ENCODE measurements around the gene FGF8. TPM values are rescaled to one million over a fixed set of nuclear protein-coding genes. Genes with fewer than 3 reads are reported as not detected.

The FGF8 gene
- total and polyA plus RNA-seq, 2 of the 8 experiments (the other 6 are each of a cell fraction or from before 2014, with no cell fraction given) = 1.1 to 3.9 TPM

GRCh38 chr10:101797403-101798059 is 21.6 kb upstream of the FGF8 start:
- no peak overlapping the region for H3K27ac ChIP-seq (ENCODE audit: low read depth, low read length)
- TF ChIP-seq YY1 (IDR thresholded peaks at IDR 0.05; ENCODE audit: low read depth, low read length) (no peak), RBBP5 (IDR thresholded peaks at IDR 0.05; ENCODE audit: borderline replicate concordance, low read depth, low read length) (no peak), POLR2A (IDR thresholded peaks at IDR 0.05; ENCODE audit: control extremely low read depth in 1 of 2, low read depth in 2 of 2, low read length in 2 of 2) (no peak), TAF1 (IDR thresholded peaks at IDR 0.05; ENCODE audit: low read depth, low read length) (no peak), SP4 (IDR thresholded peaks at IDR 0.05; ENCODE audit: low read length) (no peak)
- TF ChIP-seq, protein P1, sequence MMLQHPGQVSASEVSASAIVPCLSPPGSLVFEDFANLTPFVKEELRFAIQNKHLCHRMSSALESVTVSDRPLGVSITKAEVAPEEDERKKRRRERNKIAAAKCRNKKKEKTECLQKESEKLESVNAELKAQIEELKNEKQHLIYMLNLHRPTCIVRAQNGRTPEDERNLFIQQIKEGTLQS (IDR thresholded peaks at IDR 0.05; ENCODE audit: insufficient read depth, low read depth, low read length) = no peak
- ChIA-PET POLR2A (ENCODE audit: partially characterized antibody) (interaction anchor here (3.0 kb wide), 1 partner anchor 21 kb away, joined by 14 read pairs; the partner anchor contains the start of gene OGA), CTCF (ENCODE audit: partially characterized antibody) (interaction anchor here (1.3 to 2.5 kb wide), 2 partner anchors 16 kb away, joined by 4 to 8 read pairs; no protein-coding TSS in a partner anchor)
- H3K9ac ChIP-seq (replicated peaks in 1 of 4; ENCODE audit: extremely low read depth in 1 of 4, low read depth in 3 of 4, low read length in 3 of 4) = no peak overlapping the region
- no peak overlapping the region for H2BK120ac ChIP-seq (replicated peaks; ENCODE audit: low read depth, low read length)
- no peak overlapping the region for H2BK5ac ChIP-seq (ENCODE audit: low read depth, low read length)
- 95% methylated on average over 4 of the region's 4 CpGs; no CpG with 5 or more reads in 1 of the 2 experiments for WGBS, 2 experiments (ENCODE audit: extremely low coverage in 1 of 2, insufficient coverage in 1 of 2, insufficient read length in 1 of 2, insufficient replicate concordance in 2 of 2, low coverage in 1 of 2, low lambda C conversion rate in 2 of 2, missing lambda C conversion rate in 1 of 2)
- H2AFZ ChIP-seq (ENCODE audit: low read length) = no peak overlapping the region
- no peak overlapping the region for H3K18ac ChIP-seq (ENCODE audit: extremely low read depth, low read length)
- H2AK5ac ChIP-seq (ENCODE audit: low read depth, low read length) = no peak overlapping the region
- H2BK12ac ChIP-seq (ENCODE audit: low read depth, low read length) = no peak overlapping the region
- no peak overlapping the region for H4K91ac ChIP-seq (replicated peaks; ENCODE audit: insufficient read length, low read length)
- H3K36me3 ChIP-seq (ENCODE audit: control insufficient read depth in 2 of 4, insufficient read depth in 4 of 4, low read length in 3 of 4) = peaks cover 41 to 90% (median 76%) of the 10 kb centered on the region in 4 experiments
- no peak overlapping the region for H3K14ac ChIP-seq (ENCODE audit: insufficient read length)
- no peaks in the 10 kb centered on the region for H3K9me3 ChIP-seq (ENCODE audit: insufficient read depth in 2 of 2, low read depth in 1 of 2, low read length in 1 of 2)
- H4K8ac ChIP-seq (ENCODE audit: extremely low read depth, insufficient read depth, low read length) = no peak overlapping the region
- no peak overlapping the region for H3K4me2 ChIP-seq (ENCODE audit: insufficient read depth in 1 of 2, low read depth in 2 of 2, low read length in 2 of 2)
- DNase-seq (ENCODE audit: low read depth in 1 of 2, low spot score in 2 of 2) (no peak), FAIRE-seq (no peak)
- no peak overlapping the region for H2BK20ac ChIP-seq (ENCODE audit: low read length)
- H3K56ac ChIP-seq (replicated peaks; ENCODE audit: insufficient read length, low read depth, low read length) = no peak overlapping the region
- H4K5ac ChIP-seq (ENCODE audit: insufficient read length, low read depth, low read length) = no peak overlapping the region
- no peaks in the 10 kb centered on the region for H3K4me1 ChIP-seq (replicated peaks in 1 of 4; ENCODE audit: control insufficient read depth in 3 of 4, insufficient read depth in 4 of 4, low read length in 3 of 4)
- H4K20me1 ChIP-seq (replicated peaks in 1 of 2; ENCODE audit: control insufficient read depth in 1 of 2, insufficient read depth in 2 of 2, low read length in 2 of 2) = peaks cover 8 to 17% of the 10 kb centered on the region in 2 experiments
- no peak overlapping the region for H2BK15ac ChIP-seq (ENCODE audit: low read length)
- H3K23me2 ChIP-seq (ENCODE audit: low read depth, low read length) = no peaks in the 10 kb centered on the region
- H3K23ac ChIP-seq (ENCODE audit: insufficient read length) = no peak overlapping the region
- H3K79me2 ChIP-seq (ENCODE audit: control insufficient read depth in 1 of 2, insufficient read depth in 2 of 2, low read length in 2 of 2) = peaks cover 0 to 8% of the 10 kb centered on the region in 2 experiments; a peak in 2 of 4 replicates
- H3K79me1 ChIP-seq (ENCODE audit: low read depth, low read length) = no peaks in the 10 kb centered on the region
- H3K4me3 ChIP-seq (ENCODE audit: extremely low read depth in 1 of 4, insufficient read depth in 2 of 4, low read depth in 3 of 4, low read length in 4 of 4) = no peak overlapping the region
- no peaks in the 10 kb centered on the region for H3K27me3 ChIP-seq (replicated peaks in 1 of 4; ENCODE audit: control insufficient read depth in 3 of 4, extremely low read depth in 1 of 4, insufficient read depth in 3 of 4, low read length in 3 of 4)
- no peak overlapping the region for H3K4ac ChIP-seq (replicated peaks; ENCODE audit: insufficient read length, low read depth, low read length)

All from H1 (cell line).